K562 (cell line): ENCODE measurements around the gene ASGR2. TPM values are rescaled to one million over a fixed set of nuclear protein-coding genes. Genes with fewer than 3 reads are reported as not detected.

ENCODE experiments used
- BRD4 ChIP-seq: fragments of 200-600 bp; sonication (generic); IDR thresholded peaks from 2 replicates; pipeline ENCODE4 v1.6.1; 2017; ENCODE audit warnings: inconsistent platforms
- MBD2 ChIP-seq: sonication (generic); IDR thresholded peaks from 2 replicates; pipeline ENCODE4 v1.6.1; 2016; ENCODE audit warnings: low read depth, borderline replicate concordance
- NR2C1 ChIP-seq, 2 experiments: fragments of 450-650 bp; IDR thresholded peaks; 2 replicates each; pipeline ENCODE4 v1.6.1; 2017; ENCODE audit warnings: mild to moderate bottlenecking in 2 of 2, antibody characterized with exemption in 1 of 2, inconsistent platforms in 1 of 2, missing compliant biosample characterization in 1 of 2, missing genetic modification characterization in 1 of 2
- NR2C2 ChIP-seq, 2 experiments: fragments of 200-800 bp in 1 of 2; sonication (Bioruptor generic) in 1 of 2; sonication (generic) in 1 of 2; formaldehyde crosslinking in 1 of 2; IDR thresholded peaks; 2 replicates each; pipeline versions ENCODE4 v1.6.1 to v1.8.0; 2016 to 2022; ENCODE audit warnings: mild to moderate bottlenecking in 1 of 2, missing compliant biosample characterization in 1 of 2, missing genetic modification characterization in 1 of 2, missing genetic modification reagents in 1 of 2
- POLR2AphosphoS2 ChIP-seq: IDR thresholded peaks from 2 replicates; pipeline ENCODE4 v1.6.1; 2012; ENCODE audit warnings: low read length, improper control_type of control experiment
- RAD51 ChIP-seq: fragments of 450-650 bp; IDR thresholded peaks from 2 replicates; pipeline ENCODE4 v1.7.1; 2016; ENCODE audit warnings: low read depth, mild to moderate bottlenecking, borderline replicate concordance
- SRSF1 ChIP-seq: fragments of 200-400 bp; formaldehyde crosslinking; IDR thresholded peaks from 2 replicates; pipeline ENCODE4 v1.6.1; 2017; ENCODE audit warnings: mild to moderate bottlenecking, low read depth, low read length, moderate library complexity
- ZNF717 ChIP-seq: fragments of 250-450 bp; sonication (Bioruptor Pico); IDR thresholded peaks from 2 replicates; pipeline ENCODE4 v1.5.0; 2021
- polyA plus RNA-seq, 8 experiments: library from polyadenylated mRNA; depleted of rRNA in 4 of 8; stranded (reverse) in 5 of 8; unstranded in 3 of 8; fragments of >200 nt; fragmentation: Nextera tagmentation in 2 of 8; fragmentation: Illumina TruSeq in 1 of 8; extraction: Ambion mirVana in 2 of 8; extraction: Trizol in 1 of 8; gene quantifications; 2 replicates each; pipeline versions ENCODE4 v1.2.1 to v1.2.3, GENCODE V29; 2011 to 2014; ENCODE audit warnings: inconsistent platforms in 1 of 8, missing spikeins in 1 of 8
- total RNA-seq, 7 experiments: library from RNA; depleted of rRNA in 6 of 7; stranded (reverse); fragments of >200 nt in 6 of 7; fragmentation: Illumina TruSeq in 2 of 7; extraction: Trizol in 2 of 7; gene quantifications; 2 replicates each; pipeline versions ENCODE4 v1.2.1 to v1.2.3, GENCODE V29; 2011 to 2021; ENCODE audit warnings: low replicate concordance in 1 of 7
- TF ChIP-seq, protein P1 (sequence below): fragments of 450-650 bp; IDR thresholded peaks from 2 replicates; pipeline ENCODE4 v1.6.1; 2016; ENCODE audit warnings: mild to moderate bottlenecking, moderate library complexity
- TF ChIP-seq, protein P2 (sequence below), 2 experiments: fragments of 250-450 bp in 1 of 2; fragments of 450-650 bp in 1 of 2; sonication (Bioruptor Pico) in 1 of 2; IDR thresholded peaks; 2 replicates each; pipeline versions ENCODE4 v1.6.1 to v1.8.0; 2016 to 2021; ENCODE audit warnings: mild to moderate bottlenecking in 2 of 2, moderate library complexity in 2 of 2, missing compliant biosample characterization in 1 of 2, missing genetic modification characterization in 1 of 2
- TF ChIP-seq, protein P3 (sequence below): fragments of 450-650 bp; IDR thresholded peaks from 2 replicates; pipeline ENCODE4 v1.6.1; 2016; ENCODE audit warnings: borderline replicate concordance

Gene ASGR2
- total and polyA plus RNA-seq, 9 of the 15 experiments (the other 6 are each of a cell fraction or from before 2014, with no cell fraction given), result not detected

DNA sequence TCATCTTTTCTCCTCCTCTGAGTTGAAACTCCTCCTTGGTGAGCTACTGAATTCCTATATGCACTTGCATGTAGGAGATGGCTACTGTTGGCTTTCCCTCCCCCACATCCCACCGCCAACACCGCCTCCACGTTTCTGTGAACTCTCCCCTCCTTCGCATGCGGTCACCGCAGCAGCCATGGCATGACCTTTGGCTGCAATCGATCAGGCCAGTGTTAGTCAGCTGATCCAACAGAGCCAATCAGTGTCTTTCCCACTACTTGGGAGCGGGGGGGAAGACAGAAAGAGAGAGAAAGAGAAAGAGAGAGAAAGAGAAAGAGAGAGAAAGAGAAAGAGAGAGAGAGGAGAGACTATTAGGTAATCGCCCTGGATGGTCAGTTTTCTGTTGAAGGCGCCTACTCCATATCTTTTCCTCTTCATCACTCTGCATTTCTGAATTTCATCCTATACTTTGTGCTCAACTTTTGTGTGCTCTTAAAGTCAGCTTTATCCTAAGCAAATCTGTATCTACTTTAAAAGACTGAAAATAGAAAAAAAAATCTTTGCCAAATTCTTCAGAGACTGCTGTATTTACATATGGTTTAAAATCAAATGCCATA, 41.8 kb upstream of the ASGR2 start (continued):
- TF ChIP-seq, protein P1, sequence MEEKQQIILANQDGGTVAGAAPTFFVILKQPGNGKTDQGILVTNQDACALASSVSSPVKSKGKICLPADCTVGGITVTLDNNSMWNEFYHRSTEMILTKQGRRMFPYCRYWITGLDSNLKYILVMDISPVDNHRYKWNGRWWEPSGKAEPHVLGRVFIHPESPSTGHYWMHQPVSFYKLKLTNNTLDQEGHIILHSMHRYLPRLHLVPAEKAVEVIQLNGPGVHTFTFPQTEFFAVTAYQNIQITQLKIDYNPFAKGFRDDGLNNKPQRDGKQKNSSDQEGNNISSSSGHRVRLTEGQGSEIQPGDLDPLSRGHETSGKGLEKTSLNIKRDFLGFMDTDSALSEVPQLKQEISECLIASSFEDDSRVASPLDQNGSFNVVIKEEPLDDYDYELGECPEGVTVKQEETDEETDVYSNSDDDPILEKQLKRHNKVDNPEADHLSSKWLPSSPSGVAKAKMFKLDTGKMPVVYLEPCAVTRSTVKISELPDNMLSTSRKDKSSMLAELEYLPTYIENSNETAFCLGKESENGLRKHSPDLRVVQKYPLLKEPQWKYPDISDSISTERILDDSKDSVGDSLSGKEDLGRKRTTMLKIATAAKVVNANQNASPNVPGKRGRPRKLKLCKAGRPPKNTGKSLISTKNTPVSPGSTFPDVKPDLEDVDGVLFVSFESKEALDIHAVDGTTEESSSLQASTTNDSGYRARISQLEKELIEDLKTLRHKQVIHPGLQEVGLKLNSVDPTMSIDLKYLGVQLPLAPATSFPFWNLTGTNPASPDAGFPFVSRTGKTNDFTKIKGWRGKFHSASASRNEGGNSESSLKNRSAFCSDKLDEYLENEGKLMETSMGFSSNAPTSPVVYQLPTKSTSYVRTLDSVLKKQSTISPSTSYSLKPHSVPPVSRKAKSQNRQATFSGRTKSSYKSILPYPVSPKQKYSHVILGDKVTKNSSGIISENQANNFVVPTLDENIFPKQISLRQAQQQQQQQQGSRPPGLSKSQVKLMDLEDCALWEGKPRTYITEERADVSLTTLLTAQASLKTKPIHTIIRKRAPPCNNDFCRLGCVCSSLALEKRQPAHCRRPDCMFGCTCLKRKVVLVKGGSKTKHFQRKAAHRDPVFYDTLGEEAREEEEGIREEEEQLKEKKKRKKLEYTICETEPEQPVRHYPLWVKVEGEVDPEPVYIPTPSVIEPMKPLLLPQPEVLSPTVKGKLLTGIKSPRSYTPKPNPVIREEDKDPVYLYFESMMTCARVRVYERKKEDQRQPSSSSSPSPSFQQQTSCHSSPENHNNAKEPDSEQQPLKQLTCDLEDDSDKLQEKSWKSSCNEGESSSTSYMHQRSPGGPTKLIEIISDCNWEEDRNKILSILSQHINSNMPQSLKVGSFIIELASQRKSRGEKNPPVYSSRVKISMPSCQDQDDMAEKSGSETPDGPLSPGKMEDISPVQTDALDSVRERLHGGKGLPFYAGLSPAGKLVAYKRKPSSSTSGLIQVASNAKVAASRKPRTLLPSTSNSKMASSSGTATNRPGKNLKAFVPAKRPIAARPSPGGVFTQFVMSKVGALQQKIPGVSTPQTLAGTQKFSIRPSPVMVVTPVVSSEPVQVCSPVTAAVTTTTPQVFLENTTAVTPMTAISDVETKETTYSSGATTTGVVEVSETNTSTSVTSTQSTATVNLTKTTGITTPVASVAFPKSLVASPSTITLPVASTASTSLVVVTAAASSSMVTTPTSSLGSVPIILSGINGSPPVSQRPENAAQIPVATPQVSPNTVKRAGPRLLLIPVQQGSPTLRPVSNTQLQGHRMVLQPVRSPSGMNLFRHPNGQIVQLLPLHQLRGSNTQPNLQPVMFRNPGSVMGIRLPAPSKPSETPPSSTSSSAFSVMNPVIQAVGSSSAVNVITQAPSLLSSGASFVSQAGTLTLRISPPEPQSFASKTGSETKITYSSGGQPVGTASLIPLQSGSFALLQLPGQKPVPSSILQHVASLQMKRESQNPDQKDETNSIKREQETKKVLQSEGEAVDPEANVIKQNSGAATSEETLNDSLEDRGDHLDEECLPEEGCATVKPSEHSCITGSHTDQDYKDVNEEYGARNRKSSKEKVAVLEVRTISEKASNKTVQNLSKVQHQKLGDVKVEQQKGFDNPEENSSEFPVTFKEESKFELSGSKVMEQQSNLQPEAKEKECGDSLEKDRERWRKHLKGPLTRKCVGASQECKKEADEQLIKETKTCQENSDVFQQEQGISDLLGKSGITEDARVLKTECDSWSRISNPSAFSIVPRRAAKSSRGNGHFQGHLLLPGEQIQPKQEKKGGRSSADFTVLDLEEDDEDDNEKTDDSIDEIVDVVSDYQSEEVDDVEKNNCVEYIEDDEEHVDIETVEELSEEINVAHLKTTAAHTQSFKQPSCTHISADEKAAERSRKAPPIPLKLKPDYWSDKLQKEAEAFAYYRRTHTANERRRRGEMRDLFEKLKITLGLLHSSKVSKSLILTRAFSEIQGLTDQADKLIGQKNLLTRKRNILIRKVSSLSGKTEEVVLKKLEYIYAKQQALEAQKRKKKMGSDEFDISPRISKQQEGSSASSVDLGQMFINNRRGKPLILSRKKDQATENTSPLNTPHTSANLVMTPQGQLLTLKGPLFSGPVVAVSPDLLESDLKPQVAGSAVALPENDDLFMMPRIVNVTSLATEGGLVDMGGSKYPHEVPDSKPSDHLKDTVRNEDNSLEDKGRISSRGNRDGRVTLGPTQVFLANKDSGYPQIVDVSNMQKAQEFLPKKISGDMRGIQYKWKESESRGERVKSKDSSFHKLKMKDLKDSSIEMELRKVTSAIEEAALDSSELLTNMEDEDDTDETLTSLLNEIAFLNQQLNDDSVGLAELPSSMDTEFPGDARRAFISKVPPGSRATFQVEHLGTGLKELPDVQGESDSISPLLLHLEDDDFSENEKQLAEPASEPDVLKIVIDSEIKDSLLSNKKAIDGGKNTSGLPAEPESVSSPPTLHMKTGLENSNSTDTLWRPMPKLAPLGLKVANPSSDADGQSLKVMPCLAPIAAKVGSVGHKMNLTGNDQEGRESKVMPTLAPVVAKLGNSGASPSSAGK, result peak; percentile 42; the same call in 1 of the 2 replicates
- TF ChIP-seq, protein P2, sequence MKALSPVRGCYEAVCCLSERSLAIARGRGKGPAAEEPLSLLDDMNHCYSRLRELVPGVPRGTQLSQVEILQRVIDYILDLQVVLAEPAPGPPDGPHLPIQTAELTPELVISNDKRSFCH (CRISPR knock-in tag; IDR thresholded peaks at IDR 0.05), result no peak
- TF ChIP-seq, protein P2 (tag; IDR thresholded peaks at IDR 0.05), result peak; percentile 86
- TF ChIP-seq RAD51 (peak; percentile 42; the same call in 1 of the 2 replicates), SRSF1 (no peak), MBD2 (no peak), POLR2AphosphoS2 (no peak), NR2C2 (CRISPR knock-in tag; IDR thresholded peaks at IDR 0.05) (no peak; the same call in 1 of the 2 replicates), NR2C2 (tag; IDR thresholded peaks at IDR 0.05) (peak; percentile 56; the same call in 1 of the 2 replicates), ZNF717 (CRISPR knock-in tag) (no peak), NR2C1 (IDR thresholded peaks at IDR 0.05) (peak; percentile 34; the same call in 1 of the 2 replicates), NR2C1 (tag; IDR thresholded peaks at IDR 0.05) (peak; percentile 63), BRD4 (no peak)
- TF ChIP-seq, protein P3, sequence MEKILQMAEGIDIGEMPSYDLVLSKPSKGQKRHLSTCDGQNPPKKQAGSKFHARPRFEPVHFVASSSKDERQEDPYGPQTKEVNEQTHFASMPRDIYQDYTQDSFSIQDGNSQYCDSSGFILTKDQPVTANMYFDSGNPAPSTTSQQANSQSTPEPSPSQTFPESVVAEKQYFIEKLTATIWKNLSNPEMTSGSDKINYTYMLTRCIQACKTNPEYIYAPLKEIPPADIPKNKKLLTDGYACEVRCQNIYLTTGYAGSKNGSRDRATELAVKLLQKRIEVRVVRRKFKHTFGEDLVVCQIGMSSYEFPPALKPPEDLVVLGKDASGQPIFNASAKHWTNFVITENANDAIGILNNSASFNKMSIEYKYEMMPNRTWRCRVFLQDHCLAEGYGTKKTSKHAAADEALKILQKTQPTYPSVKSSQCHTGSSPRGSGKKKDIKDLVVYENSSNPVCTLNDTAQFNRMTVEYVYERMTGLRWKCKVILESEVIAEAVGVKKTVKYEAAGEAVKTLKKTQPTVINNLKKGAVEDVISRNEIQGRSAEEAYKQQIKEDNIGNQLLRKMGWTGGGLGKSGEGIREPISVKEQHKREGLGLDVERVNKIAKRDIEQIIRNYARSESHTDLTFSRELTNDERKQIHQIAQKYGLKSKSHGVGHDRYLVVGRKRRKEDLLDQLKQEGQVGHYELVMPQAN, result no peak
